Endothelial cell of umbilical vein (primary cell): ENCODE results near the gene MSI1. TPM values are rescaled to one million over a fixed set of nuclear protein-coding genes. Genes with fewer than 3 reads are reported as not detected.

Experiments used
- BruUV-seq: library from RNA; stranded (reverse); fragments of 400-500 nt; replicated peaks from 2 replicates; lab custom pipeline; 2021; lab: Mats Ljungman, UMichigan
- CTCF ChIA-PET: fragments of 300-600, 350-600 bp; sonication (Branson Sonifier 250); formaldehyde crosslinking; loops from one replicate; lab custom pipeline; 2021; ENCODE audit warnings: antibody characterized with exemption, inconsistent platforms; lab: Charles Lee
- POLR2A ChIA-PET: fragments of 300-600, 350-600 bp; sonication (Branson Sonifier 250); formaldehyde crosslinking; loops from one replicate; lab custom pipeline; 2021; ENCODE audit warnings: antibody characterized with exemption, inconsistent platforms; lab: Charles Lee
- DNase-seq: peaks from one replicate; pipeline ENCODE4 v3.0.0-alpha.2; 2011; ENCODE audit warnings: low read depth, low spot score
- FAIRE-seq: peaks from 2 replicates; lab custom pipeline; 2011; peaks lifted over from hg19 to GRCh38; lab: Jason Lieb, UNC
- H2AFZ ChIP-seq: 2 replicates; pipeline ENCODE4 v1.6.0; 2012; ENCODE audit warnings: low read depth, low read length, control low read depth, inconsistent platforms
- H3K27ac ChIP-seq: 2 replicates; pipeline ENCODE4 v1.5.1; 2011; ENCODE audit warnings: low read depth, mild to moderate bottlenecking, control low read depth, low read length, moderate library complexity; ENCODE audit not compliant: insufficient read depth
- H3K27me3 ChIP-seq, 2 experiments: 2 replicates each; pipeline versions ENCODE4 v1.6.0 to v1.6.1; 2011; ENCODE audit warnings: low read length in 2 of 2, mixed read lengths in 1 of 2; ENCODE audit not compliant: control insufficient read depth in 2 of 2, insufficient read depth in 2 of 2
- H3K36me3 ChIP-seq, 2 experiments: 2 replicates in 1 of 2; 3 replicates in 1 of 2; pipeline ENCODE4 v1.5.1; 2011; ENCODE audit warnings: low read length in 2 of 2, mild to moderate bottlenecking in 1 of 2, moderate library complexity in 1 of 2; ENCODE audit not compliant: control insufficient read depth in 2 of 2, insufficient read depth in 2 of 2; ENCODE audit errors: extremely low read depth in 1 of 2
- H3K4me1 ChIP-seq: 3 replicates; pipeline ENCODE4 v1.5.1; 2011; ENCODE audit warnings: mild to moderate bottlenecking, low read length; ENCODE audit not compliant: control insufficient read depth, insufficient read depth; ENCODE audit errors: extremely low read depth
- H3K4me2 ChIP-seq: 2 replicates; pipeline ENCODE4 v1.6.1; 2011; ENCODE audit warnings: low read length, control low read depth, mixed read lengths; ENCODE audit not compliant: insufficient read depth
- H3K4me3 ChIP-seq, 3 experiments: fragments of 200-600 bp in 1 of 3; sonication (generic), shearing (Covaris generic) in 1 of 3; replicated peaks in 1 of 3; 2 replicates each; pipeline ENCODE4 v1.5.1; 2011 to 2016; ENCODE audit warnings: control low read depth in 3 of 3, low read length in 3 of 3, mild to moderate bottlenecking in 2 of 3, inconsistent platforms in 1 of 3, low read depth in 1 of 3, moderate library complexity in 1 of 3; ENCODE audit not compliant: insufficient read depth in 1 of 3
- H3K79me2 ChIP-seq: 2 replicates; pipeline ENCODE4 v1.6.0; 2012; ENCODE audit warnings: low read length, inconsistent platforms; ENCODE audit not compliant: control insufficient read depth, insufficient read depth
- H3K9ac ChIP-seq: replicated peaks from 2 replicates; pipeline ENCODE3; 2011; ENCODE audit warnings: low read length, control low read depth; ENCODE audit not compliant: insufficient read depth; ENCODE audit errors: extremely low read depth
- H3K9me1 ChIP-seq: replicated peaks from 3 replicates; pipeline ENCODE4 v1.6.0; 2011; ENCODE audit warnings: mild to moderate bottlenecking, low read length; ENCODE audit not compliant: control insufficient read depth, insufficient read depth; ENCODE audit errors: extremely low read depth
- H3K9me3 ChIP-seq: replicated peaks from 2 replicates; pipeline ENCODE4 v1.5.1; 2012; ENCODE audit warnings: low read length, inconsistent platforms; ENCODE audit not compliant: control insufficient read depth, insufficient read depth
- H4K20me1 ChIP-seq: replicated peaks from 2 replicates; pipeline ENCODE3; 2011; ENCODE audit warnings: mild to moderate bottlenecking, low read length; ENCODE audit not compliant: control insufficient read depth, insufficient read depth; ENCODE audit errors: extremely low read depth
- CTCF ChIP-seq, 2 donors: IDR thresholded peaks; 1 replicate in 1 of 2; 2 replicates in 1 of 2; pipeline ENCODE4 v1.5.1; 2011; ENCODE audit warnings: low read length in 2 of 2, mild to moderate bottlenecking in 2 of 2, moderate library complexity in 2 of 2, control low read depth in 1 of 2, inconsistent platforms in 1 of 2, low read depth in 1 of 2; ENCODE audit not compliant: insufficient read depth in 1 of 2; ENCODE audit errors: extremely low read depth in 1 of 2
- EZH2 ChIP-seq: IDR thresholded peaks from 2 replicates; pipeline ENCODE4 v1.6.1; 2012; ENCODE audit warnings: borderline replicate concordance, low read depth, mild to moderate bottlenecking, moderate library complexity, low read length, inconsistent platforms; ENCODE audit not compliant: severe bottlenecking
- FOS ChIP-seq: IDR thresholded peaks from 2 replicates; pipeline ENCODE4 v1.6.1; 2011; ENCODE audit warnings: mild to moderate bottlenecking, low read length, moderate library complexity, borderline replicate concordance; ENCODE audit not compliant: insufficient read depth
- GATA2 ChIP-seq: IDR thresholded peaks from 2 replicates; pipeline ENCODE4 v1.7.0; 2011; ENCODE audit warnings: low read depth, mild to moderate bottlenecking, moderate library complexity, mixed read lengths, low read length; ENCODE audit not compliant: insufficient read length, insufficient read depth
- JUN ChIP-seq: IDR thresholded peaks from 2 replicates; pipeline ENCODE4 v1.6.1; 2011; ENCODE audit warnings: borderline replicate concordance, low read depth; ENCODE audit not compliant: insufficient read length, insufficient read depth
- MAX ChIP-seq: IDR thresholded peaks from 2 replicates; pipeline ENCODE4 v1.6.1; 2011; ENCODE audit not compliant: insufficient read depth, insufficient read length
- MYC ChIP-seq: IDR thresholded peaks from one replicate; pipeline ENCODE4 v1.6.1; 2011; ENCODE audit warnings: mild to moderate bottlenecking, low read depth, low read length
- POLR2A ChIP-seq: IDR thresholded peaks from 2 replicates; pipeline ENCODE4 v1.6.1; 2012; ENCODE audit warnings: low read depth, mild to moderate bottlenecking, control low read depth, low read length
- POLR2AphosphoS5 ChIP-seq: IDR thresholded peaks from 2 replicates; pipeline ENCODE4 v1.6.1; 2012; ENCODE audit warnings: low read depth, mild to moderate bottlenecking, control low read depth, low read length, moderate library complexity; ENCODE audit not compliant: insufficient read depth
- dilution Hi-C: fragments of 300-500 bp; cut with MboI; formaldehyde crosslinking; loops from one replicate; pipeline ENCODE4 v1.15.0; 2019; ENCODE audit warnings: low sequenced_read_pairs; ENCODE audit not compliant: extremely low pct_ligation_motif_present
- intact Hi-C: fragments of 100-400 bp; cut with micrococcal nuclease; formaldehyde crosslinking; loops from one replicate; pipeline ENCODE4 v1.10.0; 2022
- polyA plus RNA-seq, 4 experiments: library from polyadenylated mRNA; depleted of rRNA in 3 of 4; stranded (reverse) in 3 of 4; unstranded in 1 of 4; fragments of >200 nt; gene quantifications; 2 replicates each; pipeline versions ENCODE4 v1.2.1 to v1.2.3, GENCODE V29; 2011 to 2012; ENCODE audit warnings: missing spikeins in 1 of 4
- total RNA-seq: library from RNA; stranded (reverse); gene quantifications from 2 replicates; pipeline ENCODE4 v1.2.3, GENCODE V29; 2021

MSI1 gene
- total and polyA plus RNA-seq, 2 donors (not counting 3 experiments of a cell fraction or from before 2014, with no cell fraction given): 0.01 TPM; not detected in 1

DNA sequence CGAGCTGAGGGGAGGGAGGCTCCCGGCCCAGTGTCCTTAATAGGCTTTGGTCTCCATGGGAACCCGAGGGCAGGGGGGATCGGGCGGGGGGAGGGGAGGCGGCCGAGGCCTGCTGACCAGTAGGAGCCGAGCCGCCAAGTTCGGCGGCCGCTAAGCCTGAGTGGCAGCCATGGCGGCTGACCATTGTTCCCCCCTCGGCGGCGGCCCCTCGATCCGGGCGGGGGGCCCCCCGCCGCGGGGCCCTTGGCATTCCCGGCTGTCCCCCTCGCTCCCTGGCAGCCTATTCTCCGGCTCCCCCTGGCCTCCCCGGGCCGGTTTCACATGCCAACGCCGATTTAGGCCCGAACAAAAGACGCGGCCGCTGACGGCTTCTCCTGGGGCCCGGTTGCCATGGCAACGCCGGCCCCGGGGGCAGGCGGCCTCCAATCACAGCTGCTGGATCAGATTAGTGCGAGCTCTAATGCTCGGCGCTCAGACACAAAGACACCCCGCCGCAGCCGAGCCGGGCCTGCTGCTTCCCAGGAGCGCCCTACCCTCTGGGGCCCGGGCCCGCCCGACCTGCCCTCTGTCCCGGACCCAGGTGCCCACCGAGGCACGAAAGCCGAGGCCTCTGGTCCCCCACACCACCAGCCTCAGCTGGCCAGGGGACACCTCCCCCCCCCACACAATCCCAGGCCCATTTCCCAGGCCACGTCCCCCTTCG lies 7.3 kb downstream of the MSI1 start:
- Histone ChIP-seq H2AFZ (peak overlapping the region; percentile 59), H3K9ac (peak overlapping the region; percentile 40), H4K20me1 (no peaks in the 10 kb centered on the region), H3K9me3 (no peaks in the 10 kb centered on the region), H3K4me3 (peak overlapping the region in 1 of 3 experiments; percentile 35), H3K79me2 (no peaks in the 10 kb centered on the region), H3K36me3 (no peaks in the 10 kb centered on the region), H3K27me3 (peaks cover 5 to 7% of the 10 kb centered on the region in 2 experiments), H3K27ac (no peak overlapping the region), H3K4me1 (no peaks in the 10 kb centered on the region), H3K9me1 (no peaks in the 10 kb centered on the region), H3K4me2 (peak overlapping the region; percentile 59)
- dilution Hi-C loops: no loop called here
- POLR2A ChIA-PET: interaction anchor here (0.6 kb wide), 1 partner anchor 23 kb away, joined by 8 read pairs; no protein-coding TSS in a partner anchor
- intact Hi-C loops: loop anchor here (1.0 kb wide), 1 partner anchor 69 kb away; no protein-coding TSS in a partner anchor
- no peak for TF ChIP-seq CTCF (IDR thresholded peaks at IDR 0.05; ENCODE audit: extremely low read depth in 1 of 2, insufficient read depth in 1 of 2, low read depth in 1 of 2, low read length in 2 of 2)
- TF ChIP-seq MYC: no peak
- TF ChIP-seq GATA2: no peak
- TF ChIP-seq JUN: no peak
- TF ChIP-seq FOS: no peak
- TF ChIP-seq MAX: no peak
- no peak for TF ChIP-seq POLR2A
- no peak for TF ChIP-seq POLR2AphosphoS5
- no peak for TF ChIP-seq EZH2
- CTCF ChIA-PET: interaction anchor here (1.2 to 2.4 kb wide), 3 partner anchors 14 to 69 kb away, joined by 4 to 11 read pairs (median 8); no protein-coding TSS in a partner anchor
- FAIRE-seq (no peak), DNase-seq (peak; percentile 70)
- BruUV-seq: no TSS peak
